ENCODE measurements around the gene HYOU1. TPM values are rescaled to one million over a fixed set of nuclear protein-coding genes. Genes with fewer than 3 reads are reported as not detected.

HYOU1 gene
- total RNA-seq, 4 donors from 2014 or later, result 36.1 to 57.5 (median 52.7) TPM

DNA sequence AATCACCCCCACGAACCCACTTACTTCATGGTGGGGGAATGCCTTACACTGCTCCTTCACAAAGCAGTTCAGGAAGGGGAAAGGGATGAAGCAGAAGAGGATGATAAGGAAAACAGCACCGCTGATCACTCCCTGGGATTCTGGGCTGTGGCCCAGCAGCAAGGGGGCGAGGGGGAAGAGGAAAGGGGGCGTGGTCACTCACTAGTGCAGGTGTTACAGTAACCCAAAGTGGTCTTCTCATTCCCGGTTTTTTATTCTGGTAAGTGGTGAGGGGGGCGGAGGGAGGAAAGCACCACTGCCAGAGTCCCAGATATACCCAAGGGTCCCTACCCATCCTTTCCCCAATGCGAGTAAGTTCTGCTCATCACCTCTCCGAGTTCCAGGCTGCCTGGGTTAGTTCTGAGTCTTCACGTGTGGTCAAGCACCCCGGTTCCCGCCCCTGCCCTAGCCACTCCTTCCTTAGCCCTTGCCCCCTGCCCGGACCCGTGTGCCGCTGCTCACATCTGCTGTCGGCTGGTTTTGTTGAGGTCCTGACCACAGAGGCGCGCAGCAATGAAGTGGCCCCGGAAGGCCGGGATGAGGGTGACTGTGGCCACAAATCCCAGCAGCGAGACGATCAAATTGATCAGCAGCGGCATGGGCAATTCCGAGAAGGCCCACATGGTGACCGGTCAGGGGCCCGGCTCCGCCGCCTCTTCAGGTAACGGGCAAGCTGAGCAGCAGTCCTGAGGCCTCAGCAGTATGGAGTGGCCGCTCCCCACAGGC is 44.2 kb upstream of the HYOU1 start:
- intact Hi-C loops (cut with DNase I), result no loop called here
- whole genome bisulfite sequencing, result 3% methylated on average over 15 of the region's 29 CpGs
- DNase-seq (ENCODE audit: extremely low spot score), result no peak
- Histone ChIP-seq H3K27ac (replicated peaks in 1 of 4) (peak overlapping the region; percentile 84 to 93 (median 88)), H3K9me3 (no peaks in the 10 kb centered on the region), H3K36me3 (peaks cover 8 to 26% (median 22%) of the 10 kb centered on the region in 4 donors), H3K4me3 (peak overlapping the region; percentile 77 to 80 (median 78)), H3K4me1 (peaks cover 31 to 38% (median 33%) of the 10 kb centered on the region in 4 donors), H3K27me3 (no peaks in the 10 kb centered on the region)
- no peak for TF ChIP-seq POLR2A (IDR thresholded peaks at IDR 0.05; ENCODE audit: low read depth)
- no peak for TF ChIP-seq EP300 (IDR thresholded peaks at IDR 0.05)
- no peak for TF ChIP-seq POLR2AphosphoS5 (IDR thresholded peaks at IDR 0.05)
- TF ChIP-seq, protein P1, sequence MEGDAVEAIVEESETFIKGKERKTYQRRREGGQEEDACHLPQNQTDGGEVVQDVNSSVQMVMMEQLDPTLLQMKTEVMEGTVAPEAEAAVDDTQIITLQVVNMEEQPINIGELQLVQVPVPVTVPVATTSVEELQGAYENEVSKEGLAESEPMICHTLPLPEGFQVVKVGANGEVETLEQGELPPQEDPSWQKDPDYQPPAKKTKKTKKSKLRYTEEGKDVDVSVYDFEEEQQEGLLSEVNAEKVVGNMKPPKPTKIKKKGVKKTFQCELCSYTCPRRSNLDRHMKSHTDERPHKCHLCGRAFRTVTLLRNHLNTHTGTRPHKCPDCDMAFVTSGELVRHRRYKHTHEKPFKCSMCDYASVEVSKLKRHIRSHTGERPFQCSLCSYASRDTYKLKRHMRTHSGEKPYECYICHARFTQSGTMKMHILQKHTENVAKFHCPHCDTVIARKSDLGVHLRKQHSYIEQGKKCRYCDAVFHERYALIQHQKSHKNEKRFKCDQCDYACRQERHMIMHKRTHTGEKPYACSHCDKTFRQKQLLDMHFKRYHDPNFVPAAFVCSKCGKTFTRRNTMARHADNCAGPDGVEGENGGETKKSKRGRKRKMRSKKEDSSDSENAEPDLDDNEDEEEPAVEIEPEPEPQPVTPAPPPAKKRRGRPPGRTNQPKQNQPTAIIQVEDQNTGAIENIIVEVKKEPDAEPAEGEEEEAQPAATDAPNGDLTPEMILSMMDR (IDR thresholded peaks at IDR 0.05), result peak in 2 of 3 experiments; percentile 4 to 16

GRCh38 chr11:119100246-119100970 is 43.4 kb upstream of the HYOU1 start:
- DNase-seq (ENCODE audit: extremely low spot score), result no peak

GRCh38 chr11:119099711-119100110 is 42.7 kb upstream of the HYOU1 start:
- intact Hi-C loops (cut with DNase I), result no loop called here
- TF ChIP-seq POLR2AphosphoS5 (IDR thresholded peaks at IDR 0.05) (no peak), EP300 (IDR thresholded peaks at IDR 0.05) (no peak), POLR2A (IDR thresholded peaks at IDR 0.05; ENCODE audit: low read depth) (no peak)
- TF ChIP-seq, protein P1 (IDR thresholded peaks at IDR 0.05), result no peak
- 85% methylated on average over 6 of the region's 6 CpGs for WGBS
- Histone ChIP-seq H3K36me3 (peaks cover 8 to 26% (median 22%) of the 10 kb centered on the region in 4 donors), H3K27me3 (no peaks in the 10 kb centered on the region), H3K4me1 (peaks cover 34 to 40% (median 35%) of the 10 kb centered on the region in 4 donors), H3K4me3 (no peak overlapping the region), H3K27ac (replicated peaks in 1 of 4) (no peak overlapping the region), H3K9me3 (no peaks in the 10 kb centered on the region)
- no peak for DNase-seq (ENCODE audit: extremely low spot score)

More at GRCh38 chr11:119100246-119100970, 43.4 kb upstream of the HYOU1 start:
- intact Hi-C loops (cut with DNase I), result no loop called here
- H3K4me3 ChIP-seq, result peak overlapping the region; percentile 77 to 80 (median 78)
- no peak for TF ChIP-seq POLR2A (IDR thresholded peaks at IDR 0.05; ENCODE audit: low read depth)
- TF ChIP-seq, protein P1 (IDR thresholded peaks at IDR 0.05), result peak in 1 of 3 experiments; percentile 13
- H3K27me3 ChIP-seq, result no peaks in the 10 kb centered on the region
- WGBS, result 50% methylated on average over 11 of the region's 11 CpGs
- no peak overlapping the region for H3K27ac ChIP-seq (replicated peaks in 1 of 4)
- H3K4me1 ChIP-seq, result peaks cover 34 to 40% (median 35%) of the 10 kb centered on the region in 4 donors
- peaks cover 8 to 26% (median 22%) of the 10 kb centered on the region in 4 donors for H3K36me3 ChIP-seq
- no peaks in the 10 kb centered on the region for H3K9me3 ChIP-seq

GRCh38 chr11:119095066-119095880 is 38.3 kb upstream of the HYOU1 start:
- Histone ChIP-seq H3K36me3 (peaks cover 8 to 44% (median 36%) of the 10 kb centered on the region in 4 donors), H3K27me3 (no peaks in the 10 kb centered on the region), H3K9me3 (no peaks in the 10 kb centered on the region), H3K4me1 (peaks cover 22 to 44% (median 32%) of the 10 kb centered on the region in 4 donors), H3K27ac (replicated peaks in 1 of 4) (peak overlapping the region; percentile 96 to 99 (median 98)), H3K4me3 (peak overlapping the region; percentile 68 to 85 (median 76))
- DNase-seq (ENCODE audit: extremely low spot score), result peak; percentile 100
- TF ChIP-seq, protein P1 (IDR thresholded peaks at IDR 0.05), result peak; percentile 6 to 35 (median 25)
- TF ChIP-seq EP300 (IDR thresholded peaks at IDR 0.05), result no peak
- peak; percentile 92 to 100 for TF ChIP-seq POLR2AphosphoS5 (IDR thresholded peaks at IDR 0.05)
- TF ChIP-seq POLR2A (IDR thresholded peaks at IDR 0.05; ENCODE audit: low read depth), result peak; percentile 97
- intact Hi-C loops (cut with DNase I), result no loop called here
- WGBS, result 0% methylated on average over 13 of the region's 79 CpGs

All from esophagus muscularis mucosa (tissue), 4 donors.